Body of pancreas (tissue), 4 donors: Measurements from ENCODE around the gene SYCE1L.

Experiments used
- CTCF ChIP-seq, 7 experiments: fragments of 450-650 bp in 4 of 7; fragments of 200-600 bp in 3 of 7; sonication (generic) in 3 of 7; IDR thresholded peaks; one replicate each; pipeline ENCODE4 v1.5.1; 2016 to 2019; ENCODE audit warnings: antibody characterized with exemption in 7 of 7
- POLR2A ChIP-seq, 3 donors: fragments of 450-650 bp; IDR thresholded peaks; one replicate each; pipeline ENCODE4 v1.6.1; 2016; ENCODE audit warnings: antibody characterized with exemption in 3 of 3, mild to moderate bottlenecking in 2 of 3

DNA sequence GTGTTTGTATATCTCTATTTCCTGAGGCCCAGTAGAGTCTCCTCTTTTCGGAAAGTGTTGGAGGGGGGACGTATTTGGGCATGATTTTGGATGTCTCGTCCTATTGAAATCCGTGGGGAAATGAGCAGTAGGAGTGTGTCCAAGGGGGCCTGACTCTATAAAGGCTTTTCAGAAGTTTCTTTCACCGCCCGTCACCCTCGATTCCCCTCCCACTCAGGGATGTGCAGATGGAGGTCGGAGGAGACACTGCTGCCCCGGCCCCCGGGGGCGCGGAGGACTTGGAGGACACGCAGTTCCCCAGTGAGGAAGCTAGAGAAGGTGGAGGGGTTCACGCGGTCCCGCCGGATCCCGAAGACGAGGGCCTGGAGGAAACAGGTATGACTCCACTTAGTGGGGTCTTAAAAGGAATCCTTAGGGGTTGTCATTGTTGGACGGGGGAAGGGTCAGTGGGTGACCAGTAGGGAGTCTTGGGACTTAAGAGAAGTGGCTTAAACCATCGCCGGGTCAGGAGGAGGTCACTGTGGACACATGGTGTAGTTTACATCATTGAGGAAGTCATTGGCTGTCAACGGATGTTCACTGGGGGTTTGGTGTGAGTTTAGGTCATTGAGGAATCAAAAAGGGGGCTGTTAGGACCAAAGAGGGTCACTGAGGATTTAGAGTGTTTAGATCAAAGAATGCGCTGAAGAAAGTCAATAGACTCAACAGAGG lies 7.8 kb upstream of the SYCE1L start:
- peak in 1 of 7 experiments; percentile 3 for TF ChIP-seq CTCF (IDR thresholded peaks at IDR 0.05)
- no peak for TF ChIP-seq POLR2A (IDR thresholded peaks at IDR 0.05)
